Skeletal muscle satellite cell (primary cell): ENCODE results near the gene NKX2-1.

Experiments
- H3K27me3 ChIP-seq: 2 replicates; pipeline ENCODE4 v1.7.0; 2013; ENCODE audit warnings: low read length; ENCODE audit not compliant: control insufficient read depth, insufficient read depth
- H3K36me3 ChIP-seq: 2 replicates; pipeline ENCODE4 v1.7.0; 2013; ENCODE audit warnings: mild to moderate bottlenecking, control low read depth, low read length; ENCODE audit not compliant: insufficient read depth
- H3K4me1 ChIP-seq: 2 replicates; pipeline ENCODE4 v1.7.0; 2013; ENCODE audit warnings: low read length; ENCODE audit not compliant: control insufficient read depth, insufficient read depth
- H3K4me2 ChIP-seq: 2 replicates; pipeline ENCODE4 v1.7.0; 2013; ENCODE audit warnings: mild to moderate bottlenecking, low read length
- H3K4me3 ChIP-seq: 2 replicates; pipeline ENCODE4 v1.7.0; 2013; ENCODE audit warnings: low read length
- H3K9ac ChIP-seq: 2 replicates; pipeline ENCODE4 v1.7.0; 2013; ENCODE audit warnings: mild to moderate bottlenecking, low read depth, low read length, moderate library complexity
- H3K9me3 ChIP-seq: replicated peaks from 2 replicates; pipeline ENCODE4 v1.7.0; 2013; ENCODE audit warnings: mild to moderate bottlenecking, control low read depth, low read length

NKX2-1 gene

DNA sequence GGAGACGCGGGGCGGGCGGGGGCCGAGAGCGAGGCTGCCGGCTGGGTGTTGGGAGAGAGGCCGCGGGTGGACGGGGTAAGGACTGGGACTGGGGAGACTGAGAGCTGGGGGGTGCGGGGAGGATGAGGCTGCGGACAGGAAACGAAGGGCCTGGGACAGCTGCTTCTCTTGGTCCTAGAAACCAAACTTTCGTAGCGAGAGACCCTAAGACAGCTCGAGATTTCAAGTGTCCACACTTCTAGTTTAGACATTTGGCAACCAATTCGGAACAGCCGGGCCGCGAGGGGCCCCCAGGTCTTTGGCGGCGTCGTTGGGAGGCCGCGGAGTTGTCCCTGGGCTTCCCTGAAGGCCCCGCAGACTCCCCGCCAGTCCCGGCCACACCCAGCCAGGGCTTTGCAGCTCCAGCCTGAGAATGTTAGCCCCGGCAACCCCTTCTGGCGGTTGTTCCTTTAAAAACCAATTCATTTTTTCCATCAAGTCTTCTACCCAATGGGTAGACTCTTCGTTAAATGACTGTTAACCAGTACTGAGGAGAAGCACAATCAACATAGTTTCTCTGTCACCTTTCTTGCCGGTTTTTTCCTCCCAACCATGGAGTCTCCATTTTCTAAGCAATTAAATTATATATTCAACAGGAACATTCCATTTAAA, 11.5 kb downstream of the NKX2-1 start:
- H3K9ac ChIP-seq: no peak overlapping the region
- H3K9me3 ChIP-seq: no peaks in the 10 kb centered on the region
- no peaks in the 10 kb centered on the region for H3K36me3 ChIP-seq
- H3K4me3 ChIP-seq: no peak overlapping the region
- no peak overlapping the region for H3K4me2 ChIP-seq
- H3K4me1 ChIP-seq: no peaks in the 10 kb centered on the region
- peaks cover 94% of the 10 kb centered on the region for H3K27me3 ChIP-seq

DNA sequence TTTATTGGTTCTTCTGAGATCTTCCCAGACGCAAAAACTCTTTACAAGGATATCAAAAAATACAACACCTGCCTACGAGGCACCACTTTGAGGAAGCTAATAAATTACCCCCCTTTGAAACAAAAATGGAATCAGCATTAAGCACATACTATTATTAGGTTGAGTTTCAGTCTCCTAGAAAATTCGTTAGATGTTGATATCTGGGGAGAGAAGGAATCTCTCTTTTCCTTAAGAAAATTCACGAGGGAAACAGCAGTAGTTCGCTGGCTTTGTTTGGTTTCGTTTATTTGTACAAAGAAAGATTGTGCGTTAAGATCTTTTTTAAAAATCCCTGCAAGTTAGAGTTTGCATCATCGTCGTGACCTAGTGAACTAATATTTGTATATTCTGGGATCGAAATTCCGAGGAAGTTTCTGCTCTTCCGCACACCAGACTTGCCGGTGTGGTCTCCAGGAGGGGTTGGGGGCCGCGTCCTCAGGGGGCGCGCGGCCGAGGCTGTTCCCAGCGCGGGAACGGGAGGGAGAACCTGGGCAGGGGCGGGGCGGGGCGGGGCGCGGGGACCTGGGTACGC, 12.1 kb downstream of the NKX2-1 start:
- Histone ChIP-seq H3K36me3 (no peaks in the 10 kb centered on the region), H3K27me3 (peaks cover 94% of the 10 kb centered on the region), H3K4me3 (no peak overlapping the region), H3K4me2 (no peak overlapping the region), H3K9ac (no peak overlapping the region), H3K4me1 (no peaks in the 10 kb centered on the region), H3K9me3 (no peaks in the 10 kb centered on the region)

DNA sequence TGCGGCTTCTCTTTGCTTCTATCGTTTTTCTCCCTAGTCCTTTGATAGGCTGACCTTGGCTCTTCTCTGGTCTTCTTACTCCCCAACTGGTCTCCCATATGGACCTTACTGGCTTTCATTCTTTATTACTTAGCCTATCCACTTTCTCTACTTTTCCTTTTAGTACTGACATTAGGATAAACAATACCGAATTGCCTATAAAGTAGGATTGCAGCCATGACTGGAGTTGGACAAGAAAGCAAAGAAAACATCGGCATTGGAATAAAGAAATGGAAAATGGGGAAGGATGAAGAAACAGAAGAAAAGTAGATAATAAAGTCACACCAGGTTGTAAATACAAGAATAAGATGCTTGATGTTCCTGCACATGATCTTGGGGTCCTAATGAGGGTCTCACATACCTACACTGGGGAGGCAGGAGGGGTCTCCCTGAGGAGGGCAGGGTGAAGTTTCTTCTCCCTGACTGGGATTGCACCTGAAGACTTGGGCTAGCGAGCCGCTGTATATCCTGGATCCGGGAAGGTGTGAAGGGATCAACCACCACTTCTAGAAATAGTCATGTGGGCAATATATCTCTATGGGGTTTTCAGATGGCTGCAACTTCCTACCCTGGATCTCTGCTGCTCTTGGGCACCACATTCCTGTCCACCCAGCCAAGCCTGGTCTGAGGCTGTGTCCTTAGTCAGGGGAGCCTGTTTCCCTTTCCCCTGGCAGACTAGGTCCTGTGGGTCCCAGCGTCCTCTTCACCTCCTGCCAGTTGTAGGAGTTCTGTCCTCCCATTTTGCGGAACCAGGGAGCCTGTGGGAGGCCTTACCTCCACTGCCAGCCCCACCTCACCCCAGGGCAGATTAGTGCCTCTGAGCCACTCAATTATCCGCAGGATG, 13.1 kb downstream of the NKX2-1 start:
- Histone ChIP-seq H3K4me3 (no peak overlapping the region), H3K4me2 (no peak overlapping the region), H3K4me1 (no peaks in the 10 kb centered on the region), H3K36me3 (no peaks in the 10 kb centered on the region), H3K9ac (no peak overlapping the region), H3K9me3 (no peaks in the 10 kb centered on the region), H3K27me3 (peaks cover 94% of the 10 kb centered on the region)

DNA sequence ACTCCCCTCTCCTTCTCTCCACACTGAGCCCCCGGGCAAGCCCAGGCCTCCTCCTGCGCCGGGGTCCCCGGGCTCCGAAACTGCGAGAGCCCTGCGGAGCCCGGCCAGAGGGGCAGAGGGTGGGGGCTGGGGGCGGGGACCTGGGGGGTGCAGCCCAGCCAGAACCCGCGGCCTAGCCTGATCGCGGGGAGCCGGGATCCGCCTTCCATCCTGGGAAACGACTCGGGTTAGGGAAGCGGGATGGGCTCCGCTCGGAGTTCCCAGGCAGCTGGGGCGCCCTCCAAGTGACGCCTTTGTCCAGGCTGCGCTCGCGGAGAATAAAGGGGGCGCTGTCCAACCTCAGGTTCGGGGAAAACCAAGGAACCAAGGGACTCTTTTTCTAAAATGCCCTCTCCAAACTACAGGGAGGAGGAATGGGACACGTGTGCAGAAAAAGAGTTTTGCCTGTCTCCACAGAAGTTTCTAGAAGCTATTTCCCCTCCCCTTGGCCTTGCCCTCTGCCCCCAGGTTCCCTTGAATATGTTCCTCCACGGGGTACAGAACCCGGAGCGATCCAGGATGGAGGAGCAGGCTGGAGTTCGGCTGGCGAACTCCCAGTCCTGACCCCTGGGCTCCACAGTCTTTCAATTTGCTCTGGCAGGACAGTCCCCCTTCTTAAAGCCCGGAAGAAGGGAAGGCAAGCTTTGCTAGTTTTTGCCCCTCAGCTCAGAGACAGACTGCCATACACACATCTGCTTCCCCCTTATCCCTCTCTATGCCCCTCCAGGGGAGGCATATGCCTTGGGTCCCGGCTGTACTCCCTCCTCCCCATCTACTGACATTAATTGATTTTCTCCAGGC, 13.9 kb downstream of the NKX2-1 start:
- Histone ChIP-seq H3K9me3 (no peaks in the 10 kb centered on the region), H3K4me1 (no peaks in the 10 kb centered on the region), H3K4me2 (no peak overlapping the region), H3K9ac (no peak overlapping the region), H3K36me3 (no peaks in the 10 kb centered on the region), H3K4me3 (no peak overlapping the region), H3K27me3 (peaks cover 92% of the 10 kb centered on the region)

DNA sequence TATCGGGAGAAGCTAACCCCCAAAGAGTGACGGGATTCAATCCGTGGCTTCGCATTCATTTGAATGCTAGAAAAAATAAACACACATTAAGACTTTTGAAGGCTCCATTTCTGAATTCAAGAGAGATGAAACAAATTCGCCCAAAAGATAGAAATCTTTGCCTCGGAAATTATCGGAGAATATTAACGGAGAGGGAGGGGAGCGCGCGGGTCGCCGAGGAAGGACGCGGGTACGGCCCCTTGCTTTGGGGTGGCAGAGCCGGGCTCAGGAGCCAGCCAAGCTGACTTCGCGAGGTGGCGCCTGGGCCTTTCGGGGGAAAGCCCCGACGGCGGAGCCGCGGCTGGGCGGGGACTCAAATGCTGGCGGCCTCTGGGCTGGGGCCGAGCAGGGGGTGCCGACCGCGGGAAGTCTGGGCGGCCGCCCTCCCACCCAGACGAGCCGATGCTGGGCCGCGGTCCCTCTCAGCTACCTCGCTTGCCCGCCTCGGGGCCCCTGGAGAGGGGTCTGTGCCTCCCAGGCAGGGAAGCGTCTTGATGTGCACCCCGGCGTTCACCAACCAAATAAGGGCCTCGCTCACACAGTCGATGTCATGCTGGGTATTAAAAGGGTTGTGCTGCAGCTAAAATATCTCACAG, 14.7 kb downstream of the NKX2-1 start:
- Histone ChIP-seq H3K9ac (no peak overlapping the region), H3K36me3 (no peaks in the 10 kb centered on the region), H3K4me1 (no peaks in the 10 kb centered on the region), H3K4me3 (no peak overlapping the region), H3K9me3 (no peaks in the 10 kb centered on the region), H3K27me3 (peaks cover 92% of the 10 kb centered on the region), H3K4me2 (no peak overlapping the region)

DNA sequence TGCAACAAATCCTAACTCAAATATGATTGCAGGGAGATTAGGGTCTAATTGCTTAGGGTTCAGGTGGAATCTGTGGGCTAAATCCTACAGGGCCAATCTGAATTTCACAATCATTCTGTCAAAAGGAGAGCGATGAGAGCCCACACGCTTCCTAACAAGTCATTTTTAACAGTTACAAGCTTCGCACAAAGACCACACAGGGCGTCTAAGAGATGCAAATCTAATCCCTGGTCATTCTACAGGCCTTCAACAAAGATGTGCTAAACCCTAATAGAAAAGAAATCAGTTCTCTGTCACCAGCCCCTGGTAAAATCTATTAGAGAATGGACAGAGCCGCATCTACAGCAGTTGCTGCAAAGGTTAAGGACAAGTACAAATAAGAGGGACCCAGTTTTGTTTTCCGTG, 15.3 kb downstream of the NKX2-1 start:
- peaks cover 92% of the 10 kb centered on the region for H3K27me3 ChIP-seq

DNA sequence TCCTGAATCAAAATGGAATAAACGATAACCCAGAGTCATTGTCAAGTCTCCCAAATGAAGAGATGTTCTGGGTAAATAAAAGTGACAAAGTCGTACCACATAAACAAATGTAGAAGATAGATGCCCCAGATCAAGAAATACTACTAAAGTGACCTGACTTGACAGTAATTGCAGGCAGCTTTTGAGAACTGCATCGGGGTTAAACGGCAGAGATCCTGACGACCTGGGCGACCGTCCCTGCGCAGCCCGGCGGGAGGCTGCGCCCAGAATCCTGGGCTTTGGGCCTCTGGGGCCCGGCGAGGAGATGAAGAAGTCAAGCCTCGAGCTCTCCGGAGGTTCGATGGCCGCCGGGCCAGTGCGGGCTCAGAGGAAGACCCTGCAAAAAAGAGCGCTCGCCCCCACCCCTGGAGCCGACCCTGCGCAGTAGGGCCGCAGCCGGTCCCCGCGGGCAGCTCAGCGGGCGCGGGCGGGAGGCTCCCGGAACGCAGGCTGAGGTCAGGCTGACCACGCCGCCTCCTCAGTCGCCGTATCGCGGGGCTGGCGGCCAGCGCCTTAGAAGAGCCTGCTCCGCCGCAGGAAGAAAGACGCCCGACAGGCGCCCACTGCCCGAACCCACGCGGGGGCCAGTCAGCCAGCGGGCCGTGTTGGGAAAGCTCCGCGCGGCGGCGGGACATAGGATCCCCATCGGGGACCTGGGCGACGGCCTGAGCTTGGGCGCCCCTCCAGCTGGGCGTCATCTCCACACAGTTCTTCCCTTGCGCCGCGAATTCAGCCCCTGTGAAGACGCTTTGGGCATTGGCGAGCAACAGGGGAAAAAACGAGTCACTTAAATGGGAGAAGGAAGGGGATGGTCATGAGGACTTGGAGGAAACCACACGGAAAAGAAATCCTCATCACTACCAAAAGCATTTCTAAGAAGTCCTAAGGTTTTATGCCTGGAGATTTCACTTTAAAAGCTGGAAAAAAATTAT, 16.0 kb downstream of the NKX2-1 start:
- H3K4me2 ChIP-seq: no peak overlapping the region
- H3K9me3 ChIP-seq: no peaks in the 10 kb centered on the region
- peaks cover 86% of the 10 kb centered on the region for H3K27me3 ChIP-seq
- H3K9ac ChIP-seq: no peak overlapping the region
- no peaks in the 10 kb centered on the region for H3K4me1 ChIP-seq
- H3K36me3 ChIP-seq: no peaks in the 10 kb centered on the region
- H3K4me3 ChIP-seq: no peak overlapping the region

More for the DNA sequence above, 15.3 kb downstream of the NKX2-1 start:
- H3K9ac ChIP-seq: no peak overlapping the region
- H3K4me1 ChIP-seq: no peaks in the 10 kb centered on the region
- H3K36me3 ChIP-seq: no peaks in the 10 kb centered on the region
- no peaks in the 10 kb centered on the region for H3K9me3 ChIP-seq
- H3K4me3 ChIP-seq: no peak overlapping the region
- H3K4me2 ChIP-seq: no peak overlapping the region

DNA sequence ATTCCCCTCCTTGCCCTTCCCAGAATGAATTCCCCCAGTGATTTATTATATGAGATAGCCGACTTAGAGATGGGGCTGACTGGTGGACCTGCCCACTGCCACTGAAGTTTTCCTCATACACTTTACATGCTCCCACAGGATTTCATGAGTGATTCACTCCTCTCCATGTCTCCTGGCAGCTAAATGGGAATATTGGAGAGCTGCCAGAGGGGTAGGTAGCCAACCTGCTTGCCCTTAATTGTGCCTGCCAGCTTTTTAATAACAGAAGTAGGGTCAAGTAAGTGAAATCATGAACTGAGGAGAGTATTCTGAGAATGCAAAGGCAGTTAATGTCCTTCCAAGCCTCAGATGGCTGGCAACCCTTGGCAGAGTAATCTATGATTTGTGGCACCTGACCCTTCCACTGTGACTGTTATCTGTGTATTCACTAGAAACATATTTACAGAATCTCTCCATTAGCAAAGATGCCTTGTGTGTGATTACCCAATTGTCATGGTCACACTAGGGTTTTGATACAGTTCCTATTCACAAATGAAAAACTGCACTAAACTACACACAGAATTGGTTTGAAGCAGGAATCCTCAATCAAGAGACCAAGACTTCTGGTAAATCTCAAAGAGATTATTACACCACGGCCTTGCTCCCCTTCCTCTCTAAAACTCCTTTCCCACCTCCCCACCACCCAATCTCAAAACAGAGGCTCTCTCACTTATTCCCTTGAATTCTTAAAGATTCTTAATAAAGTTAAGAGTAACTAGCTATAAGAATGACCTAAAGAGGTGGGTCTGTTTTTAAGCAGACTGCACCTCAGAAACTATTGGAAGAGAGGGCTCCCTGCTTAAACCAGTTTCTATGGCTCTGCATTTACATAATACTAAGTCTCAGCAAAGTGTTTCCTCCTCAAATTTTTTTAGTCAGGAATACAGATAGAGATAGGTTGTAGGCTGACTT, 17.2 kb downstream of the NKX2-1 start:
- H3K4me2 ChIP-seq: no peak overlapping the region
- peaks cover 81% of the 10 kb centered on the region for H3K27me3 ChIP-seq
- no peak overlapping the region for H3K4me3 ChIP-seq
- no peak overlapping the region for H3K9ac ChIP-seq
- H3K9me3 ChIP-seq: no peaks in the 10 kb centered on the region
- H3K4me1 ChIP-seq: no peaks in the 10 kb centered on the region
- H3K36me3 ChIP-seq: no peaks in the 10 kb centered on the region

DNA sequence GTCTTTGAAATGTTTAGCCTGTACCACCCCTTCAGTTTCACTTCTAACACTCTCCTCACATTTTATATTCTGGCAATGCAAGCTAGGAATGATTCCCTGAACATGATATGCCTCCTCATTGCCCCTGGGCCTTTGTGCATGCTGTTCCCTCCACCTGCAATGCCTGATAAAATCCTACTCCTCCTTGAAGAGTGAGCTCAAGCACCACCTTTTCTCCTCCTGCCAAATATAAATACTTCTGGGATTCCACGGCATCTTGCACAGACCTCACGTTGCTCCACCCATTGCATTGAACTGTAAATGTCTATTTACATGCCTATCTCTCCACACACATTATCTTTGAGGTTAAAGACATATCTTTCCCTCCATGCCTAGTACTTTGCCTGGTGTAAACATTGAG, 21.1 kb downstream of the NKX2-1 start:
- no peaks in the 10 kb centered on the region for H3K4me1 ChIP-seq
- H3K4me2 ChIP-seq: no peak overlapping the region
- no peak overlapping the region for H3K4me3 ChIP-seq
- H3K9me3 ChIP-seq: no peaks in the 10 kb centered on the region
- H3K9ac ChIP-seq: no peak overlapping the region
- peaks cover 70% of the 10 kb centered on the region for H3K27me3 ChIP-seq
- no peaks in the 10 kb centered on the region for H3K36me3 ChIP-seq
